ENCODE data around the gene TNS3.

GRCh38 chr7:47387506-47387905, 194.4 kb downstream of the TNS3 start:
- no peak for TF ChIP-seq ZBTB33 (CRISPR knock-in tag; IDR thresholded peaks at IDR 0.05)
- no peak for TF ChIP-seq CTCF (IDR thresholded peaks at IDR 0.05 in 2 of 3, conservative IDR thresholded peaks at IDR 0.05 in 1 of 3; ENCODE audit: insufficient read depth in 2 of 3, low read depth in 1 of 3, low read length in 3 of 3)
- no peak for TF ChIP-seq NR4A1 (CRISPR knock-in tag; IDR thresholded peaks at IDR 0.05)
- TF ChIP-seq NR4A1 (tag; IDR thresholded peaks at IDR 0.05): no peak
